ENCODE measurements around the gene SPRED1. TPM values are rescaled to one million over a fixed set of nuclear protein-coding genes. Genes with fewer than 3 reads are reported as not detected.

SPRED1 gene
- total RNA-seq, 1 experiment from 2014 or later = 28.1 TPM

DNA sequence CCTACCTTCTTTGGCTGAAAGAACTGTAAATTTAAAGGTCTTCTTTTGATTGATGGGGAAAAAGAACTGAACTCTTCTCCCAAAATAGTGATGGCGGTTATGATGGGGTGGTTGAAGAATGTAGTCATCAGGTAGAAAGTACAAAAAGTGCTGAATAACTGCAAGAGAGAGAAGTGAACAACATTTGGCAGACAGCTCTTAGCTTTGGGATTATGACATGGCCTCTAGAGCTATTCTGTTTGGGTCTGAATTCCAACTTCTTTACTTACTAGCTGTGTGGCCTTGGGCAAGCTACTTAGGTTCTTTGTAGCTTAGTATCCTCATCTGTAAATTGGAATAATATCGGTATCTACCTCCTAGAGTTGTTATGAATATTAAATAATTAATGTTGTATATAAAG, 91.7 kb downstream of the SPRED1 start:
- no peak overlapping the region for H3K4me3 Mint-ChIP-seq (ENCODE audit: unreplicated experiment)
- H3K36me3 Mint-ChIP-seq (ENCODE audit: insufficient read depth, unreplicated experiment) = peaks cover 28% of the 10 kb centered on the region
- POLR2A ChIA-PET = no interaction called here
- CTCF ChIA-PET = interaction anchor here (1.2 to 1.9 kb wide), 2 partner anchors 342 to 348 kb away, joined by 3 to 4 read pairs; no protein-coding TSS in a partner anchor
- no peaks in the 10 kb centered on the region for H3K27me3 Mint-ChIP-seq (ENCODE audit: insufficient read depth, unreplicated experiment)
- intact Hi-C loops (cut with micrococcal nuclease) = no loop called here
- TF ChIP-seq, protein P1, sequence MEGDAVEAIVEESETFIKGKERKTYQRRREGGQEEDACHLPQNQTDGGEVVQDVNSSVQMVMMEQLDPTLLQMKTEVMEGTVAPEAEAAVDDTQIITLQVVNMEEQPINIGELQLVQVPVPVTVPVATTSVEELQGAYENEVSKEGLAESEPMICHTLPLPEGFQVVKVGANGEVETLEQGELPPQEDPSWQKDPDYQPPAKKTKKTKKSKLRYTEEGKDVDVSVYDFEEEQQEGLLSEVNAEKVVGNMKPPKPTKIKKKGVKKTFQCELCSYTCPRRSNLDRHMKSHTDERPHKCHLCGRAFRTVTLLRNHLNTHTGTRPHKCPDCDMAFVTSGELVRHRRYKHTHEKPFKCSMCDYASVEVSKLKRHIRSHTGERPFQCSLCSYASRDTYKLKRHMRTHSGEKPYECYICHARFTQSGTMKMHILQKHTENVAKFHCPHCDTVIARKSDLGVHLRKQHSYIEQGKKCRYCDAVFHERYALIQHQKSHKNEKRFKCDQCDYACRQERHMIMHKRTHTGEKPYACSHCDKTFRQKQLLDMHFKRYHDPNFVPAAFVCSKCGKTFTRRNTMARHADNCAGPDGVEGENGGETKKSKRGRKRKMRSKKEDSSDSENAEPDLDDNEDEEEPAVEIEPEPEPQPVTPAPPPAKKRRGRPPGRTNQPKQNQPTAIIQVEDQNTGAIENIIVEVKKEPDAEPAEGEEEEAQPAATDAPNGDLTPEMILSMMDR (IDR thresholded peaks at IDR 0.05; ENCODE audit: unreplicated experiment) = no peak
- no peak overlapping the region for H3K27ac Mint-ChIP-seq (ENCODE audit: low read depth, unreplicated experiment)
- no peak for DNase-seq (ENCODE audit: unreplicated experiment)
- H3K9me3 Mint-ChIP-seq (ENCODE audit: unreplicated experiment) = no peaks in the 10 kb centered on the region
- H3K4me1 Mint-ChIP-seq (ENCODE audit: insufficient read depth, unreplicated experiment) = peaks cover 6% of the 10 kb centered on the region
- BruUV-seq (replicated peaks) = no TSS peak

DNA sequence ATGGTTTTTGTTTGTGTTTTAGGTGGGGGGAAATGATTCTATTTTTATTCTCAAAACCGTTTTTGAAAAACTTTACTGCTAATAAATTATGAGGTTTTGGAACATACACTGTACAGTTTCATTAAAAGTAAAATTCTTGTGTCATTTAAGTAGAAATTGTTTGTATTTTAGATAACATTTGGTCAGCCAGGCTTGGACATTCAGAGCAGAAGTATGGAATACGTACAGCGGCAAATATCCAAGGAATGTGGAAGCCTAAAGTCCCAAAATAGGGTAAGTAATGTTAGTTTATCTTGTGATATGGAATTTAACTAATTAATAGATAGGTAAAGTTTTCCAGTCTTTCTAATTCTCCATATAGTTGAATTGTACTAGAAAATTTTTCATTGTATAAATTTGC, 96.6 kb downstream of the SPRED1 start:
- no peaks in the 10 kb centered on the region for H3K27me3 Mint-ChIP-seq (ENCODE audit: insufficient read depth, unreplicated experiment)
- CTCF ChIA-PET = interaction anchor here (0.9 to 8.7 kb wide), 6 partner anchors 41 to 361 kb away, joined by 4 to 109 read pairs (median 4); partner anchors contain the start of gene SPRED1
- no peak overlapping the region for H3K27ac Mint-ChIP-seq (ENCODE audit: low read depth, unreplicated experiment)
- POLR2A ChIA-PET = interaction anchor here (0.6 kb wide), 1 partner anchor 29 kb away, joined by 3 read pairs; no protein-coding TSS in a partner anchor
- TF ChIP-seq, protein P1 (IDR thresholded peaks at IDR 0.05; ENCODE audit: unreplicated experiment) = no peak
- DNase-seq (ENCODE audit: unreplicated experiment) = no peak
- no peaks in the 10 kb centered on the region for H3K4me1 Mint-ChIP-seq (ENCODE audit: insufficient read depth, unreplicated experiment)
- no peak overlapping the region for H3K4me3 Mint-ChIP-seq (ENCODE audit: unreplicated experiment)
- BruUV-seq (replicated peaks) = no TSS peak
- no peaks in the 10 kb centered on the region for H3K9me3 Mint-ChIP-seq (ENCODE audit: unreplicated experiment)
- H3K36me3 Mint-ChIP-seq (ENCODE audit: insufficient read depth, unreplicated experiment) = peaks cover 35% of the 10 kb centered on the region
- intact Hi-C loops (cut with micrococcal nuclease) = no loop called here

DNA sequence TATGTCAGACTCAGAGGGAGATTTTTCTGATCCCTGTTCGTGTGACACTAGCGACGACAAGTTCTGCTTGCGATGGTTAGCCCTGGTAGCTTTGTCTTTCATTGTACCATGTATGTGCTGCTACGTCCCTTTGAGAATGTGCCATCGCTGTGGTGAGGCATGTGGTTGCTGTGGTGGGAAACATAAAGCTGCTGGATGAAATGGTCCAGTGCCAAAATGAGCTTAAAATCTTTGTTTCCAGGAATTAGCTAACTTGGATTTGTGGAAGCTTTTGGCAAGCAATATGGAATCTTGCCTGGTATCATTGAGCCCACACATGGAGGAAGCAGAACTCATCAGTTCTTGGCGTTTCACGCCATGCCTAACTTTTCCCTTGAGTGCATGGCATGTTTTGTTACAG, 98.8 kb downstream of the SPRED1 start:
- Mint-ChIP-seq H3K4me1 (ENCODE audit: insufficient read depth, unreplicated experiment) (no peaks in the 10 kb centered on the region), H3K36me3 (ENCODE audit: insufficient read depth, unreplicated experiment) (peaks cover 40% of the 10 kb centered on the region), H3K27me3 (ENCODE audit: insufficient read depth, unreplicated experiment) (no peaks in the 10 kb centered on the region), H3K27ac (ENCODE audit: low read depth, unreplicated experiment) (no peak overlapping the region), H3K4me3 (ENCODE audit: unreplicated experiment) (no peak overlapping the region), H3K9me3 (ENCODE audit: unreplicated experiment) (no peaks in the 10 kb centered on the region)
- DNase-seq (ENCODE audit: unreplicated experiment) = no peak
- TF ChIP-seq, protein P1 (IDR thresholded peaks at IDR 0.05; ENCODE audit: unreplicated experiment) = no peak
- POLR2A ChIA-PET = no interaction called here
- intact Hi-C loops (cut with micrococcal nuclease) = loop anchor here (5.0 kb wide), 1 partner anchor 279 kb away; no protein-coding TSS in a partner anchor
- no TSS peak for BruUV-seq (replicated peaks)
- CTCF ChIA-PET = interaction anchor here (0.5 to 8.7 kb wide), 3 partner anchors 67 to 356 kb away, joined by 3 to 109 read pairs (median 46); no protein-coding TSS in a partner anchor

DNA sequence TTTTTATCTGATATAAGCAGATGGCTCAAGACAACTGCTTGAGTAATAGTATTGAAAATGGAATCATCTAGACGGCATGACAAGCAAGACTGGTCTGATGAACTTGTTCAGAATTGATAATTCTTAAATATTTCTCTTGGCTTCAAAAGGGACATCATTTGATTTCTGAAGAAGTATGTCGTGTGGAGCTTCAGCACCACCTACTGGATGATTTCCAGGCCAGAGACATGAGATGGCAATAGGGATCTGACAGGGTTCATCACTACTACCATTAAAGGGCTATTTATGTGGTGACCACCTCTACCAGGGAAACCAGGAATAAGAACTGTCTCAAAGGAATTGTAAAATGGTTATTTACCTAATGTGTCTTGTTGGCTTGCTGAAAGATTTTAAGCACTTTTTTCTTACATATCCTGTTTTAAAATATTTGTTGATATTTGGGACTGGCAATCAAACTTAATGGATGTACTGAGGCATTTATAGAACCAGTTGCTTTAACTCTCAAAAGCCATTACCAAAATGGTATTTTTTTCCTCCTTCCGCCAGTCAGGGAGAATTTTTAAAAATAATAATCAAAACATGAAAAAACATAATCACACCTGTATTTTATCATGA, 101.8 kb downstream of the SPRED1 start:
- Mint-ChIP-seq H3K36me3 (ENCODE audit: insufficient read depth, unreplicated experiment) (peaks cover 36% of the 10 kb centered on the region), H3K9me3 (ENCODE audit: unreplicated experiment) (no peaks in the 10 kb centered on the region), H3K27me3 (ENCODE audit: insufficient read depth, unreplicated experiment) (no peaks in the 10 kb centered on the region), H3K27ac (ENCODE audit: low read depth, unreplicated experiment) (no peak overlapping the region), H3K4me3 (ENCODE audit: unreplicated experiment) (no peak overlapping the region), H3K4me1 (ENCODE audit: insufficient read depth, unreplicated experiment) (no peaks in the 10 kb centered on the region)
- ChIA-PET CTCF (interaction anchor here (0.8 to 8.7 kb wide), 12 partner anchors 24 to 358 kb away, joined by 3 to 109 read pairs (median 5); no protein-coding TSS in a partner anchor), POLR2A (interaction anchor here (1.4 to 2.6 kb wide), 2 partner anchors 356 to 358 kb away, joined by 3 to 7 read pairs; no protein-coding TSS in a partner anchor)
- DNase-seq (ENCODE audit: unreplicated experiment) = peak; percentile 78
- intact Hi-C loops (cut with micrococcal nuclease) = loop anchor here (1.0 to 5.0 kb wide), 5 partner anchors 60 to 358 kb away; no protein-coding TSS in a partner anchor
- BruUV-seq (replicated peaks) = no TSS peak
- TF ChIP-seq, protein P1 (IDR thresholded peaks at IDR 0.05; ENCODE audit: unreplicated experiment) = peak; percentile 63

Data from MCF 10A (cell line).